CD4-positive, alpha-beta T cell treated with Interleukin-6 at 100 ng/mL for 8 hours (primary cell): ENCODE measurements around the gene ADAR.
A peak's percentile ranks its signal among the peaks of the same experiment; 100 is the strongest.

Experiments
- DNase-seq: peaks from one replicate; pipeline ENCODE4 v3.0.0-alpha.2; 2020; ENCODE audit warnings: mixed read lengths, low spot score

Gene ADAR

GRCh38 chr1:154615411-154615810 is 7.4 kb upstream of the ADAR start:
- DNase-seq, result no peak

GRCh38 chr1:154614901-154615300 is 6.9 kb upstream of the ADAR start:
- DNase-seq, result no peak

- no peak for DNase-seq
Observed at GRCh38 chr1:154614247-154614646, 6.3 kb upstream of the ADAR start.

- DNase-seq, result no peak
Observed at GRCh38 chr1:154611150-154611862, 3.3 kb upstream of the ADAR start.

GRCh38 chr1:154609398-154610380 is 1.7 kb upstream of the ADAR start:
- peak; percentile 54 for DNase-seq

GRCh38 chr1:154608397-154609270 is 648 bp upstream of the ADAR start:
- peak; percentile 13 for DNase-seq

GRCh38 chr1:154607106-154607608 is 829 bp downstream of the ADAR start:
- no peak for DNase-seq

- DNase-seq, result no peak
Observed at GRCh38 chr1:154605534-154605933, 2.5 kb downstream of the ADAR start.

GRCh38 chr1:154603317-154603716 is 4.7 kb downstream of the ADAR start:
- no peak for DNase-seq

- DNase-seq, result no peak
Observed at GRCh38 chr1:154599658-154600057, 8.3 kb downstream of the ADAR start.

GRCh38 chr1:154598871-154599635 is 8.9 kb downstream of the ADAR start:
- no peak for DNase-seq

GRCh38 chr1:154595621-154596020 is 12.4 kb downstream of the ADAR start:
- DNase-seq, result no peak

GRCh38 chr1:154594811-154595210 is 13.2 kb downstream of the ADAR start:
- no peak for DNase-seq

GRCh38 chr1:154593390-154593789 is 14.6 kb downstream of the ADAR start:
- DNase-seq, result no peak

- DNase-seq, result no peak
Observed at GRCh38 chr1:154591206-154591605, 16.8 kb downstream of the ADAR start.

- DNase-seq, result no peak
Observed at GRCh38 chr1:154590756-154591155, 17.2 kb downstream of the ADAR start.

- no peak for DNase-seq
Observed at GRCh38 chr1:154589780-154590179, 18.2 kb downstream of the ADAR start.

- DNase-seq, result no peak
Observed at GRCh38 chr1:154586641-154587040, 21.3 kb downstream of the ADAR start.

- no peak for DNase-seq
Observed at GRCh38 chr1:154586231-154586630, 21.8 kb downstream of the ADAR start.

- DNase-seq, result no peak
Observed at GRCh38 chr1:154584267-154584994, 23.6 kb downstream of the ADAR start.
